SJCRH30 (cell line): ENCODE data around the gene PUDP. TPM values are rescaled to one million over a fixed set of nuclear protein-coding genes. Genes with fewer than 3 reads are reported as not detected.
"Not testable (repeated sequence)": the region's sequence is repeated elsewhere in the genome, so short reads cannot be mapped to it uniquely, and the experiment has no call there.

Experiments
- DNase-seq, 2 experiments: peaks; one replicate each; pipeline ENCODE4 v3.0.0-alpha.2; 2015 to 2020
- H3K27ac ChIP-seq: fragments of 250-450 bp; sonication (Bioruptor Pico); 2 replicates; pipeline ENCODE4 v1.5.1; 2020; ENCODE audit warnings: mild to moderate bottlenecking, moderate library complexity
- H3K27me3 ChIP-seq: fragments of 250-450 bp; sonication (Bioruptor Pico); 2 replicates; pipeline ENCODE4 v1.5.1; 2020; ENCODE audit warnings: mild to moderate bottlenecking, moderate library complexity
- H3K36me3 ChIP-seq: fragments of 250-450 bp; sonication (Bioruptor Pico); 2 replicates; pipeline ENCODE4 v1.5.1; 2020; ENCODE audit warnings: mild to moderate bottlenecking, moderate library complexity
- H3K4me1 ChIP-seq: fragments of 250-450 bp; sonication (Bioruptor Pico); 2 replicates; pipeline ENCODE4 v1.5.1; 2020; ENCODE audit warnings: mild to moderate bottlenecking, moderate library complexity
- H3K4me3 ChIP-seq: fragments of 250-450 bp; sonication (Bioruptor Pico); 2 replicates; pipeline ENCODE4 v1.5.1; 2020; ENCODE audit warnings: mild to moderate bottlenecking, moderate library complexity
- H3K9me3 ChIP-seq: fragments of 250-450 bp; sonication (Bioruptor Pico); replicated peaks from 2 replicates; pipeline ENCODE4 v1.5.1; 2020; ENCODE audit warnings: mild to moderate bottlenecking, moderate library complexity
- total RNA-seq: library from RNA; depleted of rRNA; stranded (reverse); fragments of >200 nt; shearing (Covaris generic); gene quantifications from 2 replicates; pipeline ENCODE4 v1.2.3, GENCODE V29; 2014; rRNA removed

Gene PUDP
- total RNA-seq: 22.1 and 22.5 TPM in 2 replicates

GRCh38 chrX:7147978-7148854 is at the start of gene PUDP:
PUDP (minus strand) TSS chrX:7148153; CDS start chrX:7148113, 40 bp downstream.
- no peaks in the 10 kb centered on the region for H3K36me3 ChIP-seq
- no peaks in the 10 kb centered on the region for H3K9me3 ChIP-seq
- peaks cover 4% of the 10 kb centered on the region for H3K4me1 ChIP-seq
- H3K4me3 ChIP-seq: peak within 1 kb of the TSS; percentile 71
- DNase-seq: peak; percentile 84 to 89
- no peaks in the 10 kb centered on the region for H3K27me3 ChIP-seq
- H3K27ac ChIP-seq: peak within 1 kb of the TSS; percentile 82

GRCh38 chrX:7194606-7195005 is 46.7 kb upstream of the PUDP start:
- DNase-seq: no peak
- no peaks in the 10 kb centered on the region for H3K36me3 ChIP-seq
- H3K27ac ChIP-seq: no peak overlapping the region
- no peak overlapping the region for H3K4me3 ChIP-seq
- H3K27me3 ChIP-seq: no peaks in the 10 kb centered on the region
- no peaks in the 10 kb centered on the region for H3K4me1 ChIP-seq
- H3K9me3 ChIP-seq: no peaks in the 10 kb centered on the region

- DNase-seq: no peak
- no peaks in the 10 kb centered on the region for H3K27me3 ChIP-seq
Observed at GRCh38 chrX:7192871-7193270, 44.9 kb upstream of the PUDP start.

GRCh38 chrX:7191681-7192110 is 43.7 kb upstream of the PUDP start:
- Histone ChIP-seq H3K4me3 (no peak overlapping the region), H3K9me3 (no peaks in the 10 kb centered on the region), H3K27ac (no peak overlapping the region), H3K4me1 (peaks cover 5% of the 10 kb centered on the region; the same call in 1 of the 2 replicates), H3K36me3 (no peaks in the 10 kb centered on the region), H3K27me3 (no peaks in the 10 kb centered on the region)
- peak in 1 of 2 experiments; percentile 21 for DNase-seq

More at GRCh38 chrX:7192871-7193270, 44.9 kb upstream of the PUDP start:
- no peaks in the 10 kb centered on the region for H3K36me3 ChIP-seq
- no peak overlapping the region for H3K4me3 ChIP-seq
- peaks cover 5% of the 10 kb centered on the region; the same call in 1 of the 2 replicates for H3K4me1 ChIP-seq
- no peaks in the 10 kb centered on the region for H3K9me3 ChIP-seq
- H3K27ac ChIP-seq: no peak overlapping the region

- DNase-seq: no peak
- Histone ChIP-seq H3K36me3 (no peaks in the 10 kb centered on the region), H3K4me3 (no peak overlapping the region)
Observed at GRCh38 chrX:7190157-7190556, 42.2 kb upstream of the PUDP start.

GRCh38 chrX:7188672-7189071 is 40.7 kb upstream of the PUDP start:
- DNase-seq: no peak
- H3K27me3 ChIP-seq: no peaks in the 10 kb centered on the region
- H3K9me3 ChIP-seq: no peaks in the 10 kb centered on the region
- no peaks in the 10 kb centered on the region for H3K36me3 ChIP-seq
- no peak overlapping the region for H3K4me3 ChIP-seq
- H3K27ac ChIP-seq: no peak overlapping the region
- H3K4me1 ChIP-seq: peaks cover 5% of the 10 kb centered on the region; the same call in 1 of the 2 replicates

More at GRCh38 chrX:7190157-7190556, 42.2 kb upstream of the PUDP start:
- H3K9me3 ChIP-seq: no peaks in the 10 kb centered on the region
- H3K27me3 ChIP-seq: no peaks in the 10 kb centered on the region
- H3K27ac ChIP-seq: no peak overlapping the region
- peaks cover 5% of the 10 kb centered on the region; the same call in 1 of the 2 replicates for H3K4me1 ChIP-seq

- Histone ChIP-seq H3K4me1 (peaks cover 5% of the 10 kb centered on the region; the same call in 1 of the 2 replicates), H3K27me3 (no peaks in the 10 kb centered on the region), H3K4me3 (no peak overlapping the region), H3K27ac (no peak overlapping the region), H3K9me3 (no peaks in the 10 kb centered on the region), H3K36me3 (no peaks in the 10 kb centered on the region)
- DNase-seq: no peak
Observed at GRCh38 chrX:7184816-7185215, 36.9 kb upstream of the PUDP start.

GRCh38 chrX:7179446-7179845 is 31.5 kb upstream of the PUDP start:
- DNase-seq: no peak
- Histone ChIP-seq H3K36me3 (no peaks in the 10 kb centered on the region), H3K27me3 (no peaks in the 10 kb centered on the region), H3K4me1 (no peaks in the 10 kb centered on the region), H3K9me3 (no peaks in the 10 kb centered on the region), H3K27ac (no peak overlapping the region), H3K4me3 (no peak overlapping the region)

GRCh38 chrX:7178859-7179258 is 30.9 kb upstream of the PUDP start:
- H3K36me3 ChIP-seq: not testable (repeated sequence)

GRCh38 chrX:7170898-7171297 is 22.9 kb upstream of the PUDP start:
- Histone ChIP-seq H3K27ac (no peak overlapping the region), H3K27me3 (no peaks in the 10 kb centered on the region), H3K9me3 (no peaks in the 10 kb centered on the region), H3K4me3 (no peak overlapping the region), H3K4me1 (no peaks in the 10 kb centered on the region), H3K36me3 (no peaks in the 10 kb centered on the region)
- DNase-seq: peak; percentile 23 to 53

More at GRCh38 chrX:7178859-7179258, 30.9 kb upstream of the PUDP start:
- H3K4me1 ChIP-seq, DNase-seq, H3K27me3 ChIP-seq, H3K4me3 ChIP-seq, H3K27ac ChIP-seq, H3K9me3 ChIP-seq: not testable (repeated sequence)

- H3K36me3 ChIP-seq: no peaks in the 10 kb centered on the region
- H3K27ac ChIP-seq: no peak overlapping the region
- no peak for DNase-seq
- H3K27me3 ChIP-seq: no peaks in the 10 kb centered on the region
- H3K9me3 ChIP-seq: no peaks in the 10 kb centered on the region
- H3K4me1 ChIP-seq: no peaks in the 10 kb centered on the region
- H3K4me3 ChIP-seq: no peak overlapping the region
Observed at GRCh38 chrX:7169627-7170026, 21.7 kb upstream of the PUDP start.

- no peaks in the 10 kb centered on the region for H3K27me3 ChIP-seq
- H3K4me1 ChIP-seq: no peaks in the 10 kb centered on the region
- H3K4me3 ChIP-seq: no peak overlapping the region
- no peaks in the 10 kb centered on the region for H3K36me3 ChIP-seq
- H3K27ac ChIP-seq: no peak overlapping the region
- no peaks in the 10 kb centered on the region for H3K9me3 ChIP-seq
- DNase-seq: no peak
Observed at GRCh38 chrX:7168371-7168770, 20.4 kb upstream of the PUDP start.

GRCh38 chrX:7164174-7164573 is 16.2 kb upstream of the PUDP start:
- Histone ChIP-seq H3K27me3 (no peaks in the 10 kb centered on the region), H3K9me3 (no peaks in the 10 kb centered on the region)

GRCh38 chrX:7163146-7163677 is 15.3 kb upstream of the PUDP start:
- no peaks in the 10 kb centered on the region for H3K9me3 ChIP-seq
- DNase-seq: no peak
- H3K27me3 ChIP-seq: no peaks in the 10 kb centered on the region
- H3K4me1 ChIP-seq: no peaks in the 10 kb centered on the region
- no peak overlapping the region for H3K4me3 ChIP-seq
- no peaks in the 10 kb centered on the region for H3K36me3 ChIP-seq
- H3K27ac ChIP-seq: no peak overlapping the region

More at GRCh38 chrX:7164174-7164573, 16.2 kb upstream of the PUDP start:
- H3K4me3 ChIP-seq: no peak overlapping the region
- H3K36me3 ChIP-seq: no peaks in the 10 kb centered on the region
- H3K27ac ChIP-seq: no peak overlapping the region
- H3K4me1 ChIP-seq: no peaks in the 10 kb centered on the region
- DNase-seq: no peak

GRCh38 chrX:7159149-7159861 is 11.4 kb upstream of the PUDP start:
- Histone ChIP-seq H3K36me3 (no peaks in the 10 kb centered on the region), H3K27ac (no peak overlapping the region), H3K4me1 (no peaks in the 10 kb centered on the region), H3K9me3 (no peaks in the 10 kb centered on the region), H3K27me3 (no peaks in the 10 kb centered on the region), H3K4me3 (no peak overlapping the region)
- DNase-seq: no peak
